ENCODE results near the gene FAM222A. TPM values are rescaled to one million over a fixed set of nuclear protein-coding genes. Genes with fewer than 3 reads are reported as not detected.

The FAM222A gene
- total RNA-seq, 1 experiment from 2014 or later, result 12.8 TPM

DNA sequence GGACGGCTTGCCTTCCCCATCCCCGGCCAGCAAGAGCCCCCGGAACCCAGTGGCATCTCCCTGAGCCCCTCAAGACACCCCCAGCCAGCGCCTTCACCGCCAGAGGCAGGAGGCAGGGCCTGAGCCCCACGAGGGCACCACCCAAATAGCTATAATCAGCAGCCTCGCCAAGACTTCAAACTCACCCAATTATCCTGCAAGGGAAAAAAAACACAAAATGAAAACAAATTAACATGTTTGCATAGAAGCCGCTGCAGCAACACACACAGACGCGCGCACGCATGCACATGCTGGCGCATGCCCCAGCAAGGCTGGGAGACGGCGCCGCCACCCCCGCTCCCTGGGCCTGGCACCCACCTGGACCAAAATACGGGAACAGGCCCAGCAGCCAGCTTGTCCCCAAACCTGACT lies 15.8 kb downstream of the FAM222A start:
- TF ChIP-seq TCF7L2 (IDR thresholded peaks at IDR 0.05; ENCODE audit: low read depth, low read length) (no peak), REST (IDR thresholded peaks at IDR 0.05; ENCODE audit: insufficient read depth in 1 of 2, low read depth in 2 of 2, low read length in 1 of 2) (no peak), SIN3A (IDR thresholded peaks at IDR 0.05; ENCODE audit: borderline replicate concordance, insufficient read depth, low read depth, low read length) (no peak), POLR2AphosphoS5 (IDR thresholded peaks at IDR 0.05; ENCODE audit: low read depth, low read length) (no peak)
- TF ChIP-seq, protein P1, sequence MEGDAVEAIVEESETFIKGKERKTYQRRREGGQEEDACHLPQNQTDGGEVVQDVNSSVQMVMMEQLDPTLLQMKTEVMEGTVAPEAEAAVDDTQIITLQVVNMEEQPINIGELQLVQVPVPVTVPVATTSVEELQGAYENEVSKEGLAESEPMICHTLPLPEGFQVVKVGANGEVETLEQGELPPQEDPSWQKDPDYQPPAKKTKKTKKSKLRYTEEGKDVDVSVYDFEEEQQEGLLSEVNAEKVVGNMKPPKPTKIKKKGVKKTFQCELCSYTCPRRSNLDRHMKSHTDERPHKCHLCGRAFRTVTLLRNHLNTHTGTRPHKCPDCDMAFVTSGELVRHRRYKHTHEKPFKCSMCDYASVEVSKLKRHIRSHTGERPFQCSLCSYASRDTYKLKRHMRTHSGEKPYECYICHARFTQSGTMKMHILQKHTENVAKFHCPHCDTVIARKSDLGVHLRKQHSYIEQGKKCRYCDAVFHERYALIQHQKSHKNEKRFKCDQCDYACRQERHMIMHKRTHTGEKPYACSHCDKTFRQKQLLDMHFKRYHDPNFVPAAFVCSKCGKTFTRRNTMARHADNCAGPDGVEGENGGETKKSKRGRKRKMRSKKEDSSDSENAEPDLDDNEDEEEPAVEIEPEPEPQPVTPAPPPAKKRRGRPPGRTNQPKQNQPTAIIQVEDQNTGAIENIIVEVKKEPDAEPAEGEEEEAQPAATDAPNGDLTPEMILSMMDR (IDR thresholded peaks at IDR 0.05), result no peak
- ChIA-PET POLR2A (no interaction called here), CTCF (no interaction called here)
- no peak overlapping the region for H3K4me3 ChIP-seq (ENCODE audit: low read depth in 2 of 2, low read length in 2 of 2)
- no peak overlapping the region for H3K27ac ChIP-seq (ENCODE audit: low read length)
- in situ Hi-C loops (cut with HindIII; ENCODE audit: low pct_unique_long_range_greater_than_20kb, low sequenced_read_pairs), result no loop called here
- DNase-seq (ENCODE audit: low read depth, low spot score) (no peak), ATAC-seq (no peak)
- no peaks in the 10 kb centered on the region for H3K9me3 ChIP-seq (ENCODE audit: control insufficient read depth, insufficient read depth, low read depth, low read length)
- intact Hi-C loops (cut with micrococcal nuclease; ENCODE audit: unreplicated experiment), result no loop called here
- H3K36me3 ChIP-seq (ENCODE audit: control insufficient read depth, insufficient read depth, low read length), result no peaks in the 10 kb centered on the region
- H3K4me1 ChIP-seq (ENCODE audit: control insufficient read depth, insufficient read depth, low read length), result no peaks in the 10 kb centered on the region
- H3K27me3 ChIP-seq (ENCODE audit: control insufficient read depth, insufficient read depth, low read length), result no peaks in the 10 kb centered on the region
- no TSS peak for BruUV-seq (replicated peaks)

- Histone ChIP-seq H3K9me3 (ENCODE audit: control insufficient read depth, insufficient read depth, low read depth, low read length) (no peaks in the 10 kb centered on the region), H3K4me1 (ENCODE audit: control insufficient read depth, insufficient read depth, low read length) (no peaks in the 10 kb centered on the region), H3K36me3 (ENCODE audit: control insufficient read depth, insufficient read depth, low read length) (no peaks in the 10 kb centered on the region), H3K27ac (ENCODE audit: low read length) (no peak overlapping the region), H3K4me3 (ENCODE audit: low read depth in 2 of 2, low read length in 2 of 2) (no peak overlapping the region), H3K27me3 (ENCODE audit: control insufficient read depth, insufficient read depth, low read length) (no peaks in the 10 kb centered on the region)
- intact Hi-C loops (cut with micrococcal nuclease; ENCODE audit: unreplicated experiment), result no loop called here
- TF ChIP-seq SIN3A (IDR thresholded peaks at IDR 0.05; ENCODE audit: borderline replicate concordance, insufficient read depth, low read depth, low read length), result no peak
- no peak for TF ChIP-seq POLR2AphosphoS5 (IDR thresholded peaks at IDR 0.05; ENCODE audit: low read depth, low read length)
- ATAC-seq (no peak), DNase-seq (ENCODE audit: low read depth, low spot score) (no peak)
- BruUV-seq (replicated peaks), result no TSS peak
- ChIA-PET POLR2A (no interaction called here), CTCF (no interaction called here)
- in situ Hi-C loops (cut with HindIII; ENCODE audit: low pct_unique_long_range_greater_than_20kb, low sequenced_read_pairs), result no loop called here
Observed at GRCh38 chr12:109729801-109730200, 16.2 kb downstream of the FAM222A start.

DNA sequence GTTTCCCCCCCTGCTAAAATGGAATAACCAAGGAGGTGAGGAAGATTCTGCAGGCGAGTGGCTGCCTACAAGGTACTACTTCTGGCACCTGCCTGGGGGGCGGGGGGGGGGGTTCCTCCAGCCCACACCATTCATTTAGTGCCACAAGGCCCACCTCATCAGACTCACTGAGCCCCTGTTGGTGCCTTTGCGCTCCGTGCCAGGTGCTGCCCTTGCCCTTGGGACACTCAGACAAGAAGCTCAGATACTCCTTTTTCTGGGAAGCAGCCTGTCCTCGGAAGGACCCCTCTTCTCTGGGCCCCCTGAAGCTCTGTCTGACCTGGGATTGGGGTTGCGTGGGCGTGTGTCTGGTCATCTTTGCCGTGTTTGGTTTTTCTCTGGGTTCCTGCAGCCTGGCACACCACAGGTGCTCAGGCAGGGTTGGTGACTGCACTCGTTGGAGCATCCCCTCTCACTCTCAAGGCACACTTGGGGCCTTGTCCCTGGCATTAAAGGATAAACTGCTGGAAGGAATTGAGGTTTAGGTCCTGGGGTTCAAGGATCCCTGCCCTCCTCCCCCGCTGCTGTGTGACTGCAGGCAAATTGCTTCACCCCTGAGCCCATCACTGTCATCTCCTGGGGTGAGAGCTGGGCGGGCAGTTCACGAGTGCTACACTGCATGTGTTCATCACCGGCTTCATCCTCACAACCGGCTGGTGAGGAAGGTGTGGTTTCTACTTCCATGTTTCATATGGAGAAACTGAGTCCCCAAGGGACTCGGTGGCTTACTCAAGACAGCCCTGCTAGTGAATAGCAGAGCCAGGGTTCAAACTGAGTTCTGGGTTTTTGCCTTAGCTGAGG lies 16.9 kb downstream of the FAM222A start:
- in situ Hi-C loops (cut with HindIII; ENCODE audit: low pct_unique_long_range_greater_than_20kb, low sequenced_read_pairs) (no loop called here), intact Hi-C loops (cut with micrococcal nuclease; ENCODE audit: unreplicated experiment) (no loop called here)
- CTCF ChIA-PET, result no interaction called here
- TF ChIP-seq TCF7L2 (IDR thresholded peaks at IDR 0.05; ENCODE audit: low read depth, low read length) (no peak), POLR2AphosphoS5 (IDR thresholded peaks at IDR 0.05; ENCODE audit: low read depth, low read length) (no peak), REST (IDR thresholded peaks at IDR 0.05; ENCODE audit: insufficient read depth in 1 of 2, low read depth in 2 of 2, low read length in 1 of 2) (no peak), SIN3A (IDR thresholded peaks at IDR 0.05; ENCODE audit: borderline replicate concordance, insufficient read depth, low read depth, low read length) (no peak)
- TF ChIP-seq, protein P1 (IDR thresholded peaks at IDR 0.05), result no peak
- Histone ChIP-seq H3K27ac (ENCODE audit: low read length) (no peak overlapping the region), H3K36me3 (ENCODE audit: control insufficient read depth, insufficient read depth, low read length) (no peaks in the 10 kb centered on the region), H3K4me1 (ENCODE audit: control insufficient read depth, insufficient read depth, low read length) (no peaks in the 10 kb centered on the region), H3K9me3 (ENCODE audit: control insufficient read depth, insufficient read depth, low read depth, low read length) (no peaks in the 10 kb centered on the region), H3K27me3 (ENCODE audit: control insufficient read depth, insufficient read depth, low read length) (no peaks in the 10 kb centered on the region), H3K4me3 (ENCODE audit: low read depth in 2 of 2, low read length in 2 of 2) (no peak overlapping the region)
- POLR2A ChIA-PET, result no interaction called here
- DNase-seq (ENCODE audit: low read depth, low spot score) (no peak), ATAC-seq (no peak)
- BruUV-seq (replicated peaks), result no TSS peak
